ENCODE measurements around the gene TRIM10.

TRIM10 gene

GRCh38 chr6:30160785-30161531 lies at the start of gene TRIM10:
TRIM10 (minus strand) TSS chr6:30161211; CDS start chr6:30160858, 353 bp downstream.
- no peak for DNase-seq (ENCODE audit: low read depth in 2 of 2)

- DNase-seq (ENCODE audit: low read depth in 2 of 2) = no peak
These were observed 46.7 kb upstream of the TRIM10 start for GRCh38 chr6:30207619-30208295.

GRCh38 chr6:30206799-30207618 lies 46.0 kb upstream of the TRIM10 start:
- no peak for DNase-seq (ENCODE audit: low read depth in 2 of 2)

GRCh38 chr6:30206152-30206551 lies 45.1 kb upstream of the TRIM10 start:
- no peak for DNase-seq (ENCODE audit: low read depth in 2 of 2)

GRCh38 chr6:30204116-30204515 lies 43.1 kb upstream of the TRIM10 start:
- DNase-seq (ENCODE audit: low read depth in 2 of 2) = no peak

GRCh38 chr6:30202366-30202765 lies 41.4 kb upstream of the TRIM10 start:
- DNase-seq (ENCODE audit: low read depth in 2 of 2) = no peak

GRCh38 chr6:30200551-30201281 lies 39.7 kb upstream of the TRIM10 start:
- no peak for DNase-seq (ENCODE audit: low read depth in 2 of 2)

- no peak for DNase-seq (ENCODE audit: low read depth in 2 of 2)
These were observed 37.4 kb upstream of the TRIM10 start for GRCh38 chr6:30198166-30199084.

- DNase-seq (ENCODE audit: low read depth in 2 of 2) = no peak
These were observed 35.4 kb upstream of the TRIM10 start for GRCh38 chr6:30196376-30196775.

GRCh38 chr6:30195951-30196350 lies 34.9 kb upstream of the TRIM10 start:
- no peak for DNase-seq (ENCODE audit: low read depth in 2 of 2)

GRCh38 chr6:30194797-30195690 lies 34.0 kb upstream of the TRIM10 start:
- no peak for DNase-seq (ENCODE audit: low read depth in 2 of 2)

GRCh38 chr6:30192076-30192475 lies 31.1 kb upstream of the TRIM10 start:
- DNase-seq (ENCODE audit: low read depth in 2 of 2) = no peak

GRCh38 chr6:30188541-30188940 lies 27.5 kb upstream of the TRIM10 start:
- no peak for DNase-seq (ENCODE audit: low read depth in 2 of 2)

GRCh38 chr6:30185846-30186484 lies 25.0 kb upstream of the TRIM10 start:
- no peak for DNase-seq (ENCODE audit: low read depth in 2 of 2)

GRCh38 chr6:30184417-30185031 lies 23.5 kb upstream of the TRIM10 start:
- DNase-seq (ENCODE audit: low read depth in 2 of 2) = no peak

- DNase-seq (ENCODE audit: low read depth in 2 of 2) = no peak
These were observed 19.1 kb upstream of the TRIM10 start for GRCh38 chr6:30180145-30180544.

- DNase-seq (ENCODE audit: low read depth in 2 of 2) = no peak
These were observed 17.8 kb upstream of the TRIM10 start for GRCh38 chr6:30178837-30179236.

GRCh38 chr6:30175765-30176164 lies 14.8 kb upstream of the TRIM10 start:
- no peak for DNase-seq (ENCODE audit: low read depth in 2 of 2)

- no peak for DNase-seq (ENCODE audit: low read depth in 2 of 2)
These were observed 11.7 kb upstream of the TRIM10 start for GRCh38 chr6:30172681-30173080.

Measured in stimulated activated CD4-positive, alpha-beta T cell treated with anti-CD3 and anti-CD28 coated beads, Interleukin-15, amount 100 ng/mL, for 48 hours (primary cell).